ENCODE measurements around the gene SLC39A12. TPM values are rescaled to one million over a fixed set of nuclear protein-coding genes. Genes with fewer than 3 reads are reported as not detected.

SLC39A12 gene
- polyA plus RNA-seq, 1 of the 3 experiments (the other 2 are of a cell fraction), result not detected

DNA sequence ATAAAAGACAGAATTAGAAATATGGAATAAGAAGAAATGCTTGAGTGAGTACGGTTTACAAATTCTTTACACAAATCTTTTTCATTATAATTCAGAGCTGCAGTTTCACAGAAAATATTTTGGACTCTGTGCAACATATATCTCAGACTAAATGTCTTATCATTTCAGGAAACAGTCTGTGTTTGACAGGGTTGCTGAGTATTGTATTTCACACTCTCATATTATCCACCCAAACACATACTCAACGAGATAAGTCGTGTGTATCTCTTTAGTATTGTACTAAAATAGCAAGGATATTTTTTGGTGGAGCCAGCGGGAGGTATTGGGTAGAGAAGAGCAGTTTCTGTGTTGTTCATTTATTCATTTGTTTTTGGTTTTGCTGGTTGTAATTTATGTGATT is 39.0 kb upstream of the SLC39A12 start:
- POLR2A ChIA-PET, result no interaction called here
- H2AFZ ChIP-seq (ENCODE audit: low read depth), result no peak overlapping the region
- CTCF ChIA-PET, result interaction anchor here (0.7 to 2.3 kb wide), 2 partner anchors 11 to 303 kb away, joined by 3 to 12 read pairs; no protein-coding TSS in a partner anchor
- no peaks in the 10 kb centered on the region for H4K20me1 ChIP-seq (ENCODE audit: insufficient read depth)
- 69% methylated on average over 4 of the region's 4 CpGs for WGBS (ENCODE audit: low lambda C conversion rate)
- no peaks in the 10 kb centered on the region for H3F3A ChIP-seq (replicated peaks; ENCODE audit: insufficient read depth)
- no peak overlapping the region for H3K4me2 ChIP-seq
- H3K9me2 ChIP-seq, result no peaks in the 10 kb centered on the region
- no peak overlapping the region for H3K4me3 ChIP-seq (ENCODE audit: low read depth in 2 of 2, low read length in 1 of 2)
- no peak for DNase-seq
- no peak for TF ChIP-seq TCF12 (IDR thresholded peaks at IDR 0.05)
- no peak for TF ChIP-seq FOSL2 (IDR thresholded peaks at IDR 0.05; ENCODE audit: borderline replicate concordance, low read depth)
- TF ChIP-seq GATA2 (CRISPR knock-in tag; IDR thresholded peaks at IDR 0.05), result no peak
- no peak for TF ChIP-seq YY1 (IDR thresholded peaks at IDR 0.05; ENCODE audit: low read depth)
- TF ChIP-seq GABPA (IDR thresholded peaks at IDR 0.05; ENCODE audit: low read depth), result no peak
- TF ChIP-seq, protein P1, sequence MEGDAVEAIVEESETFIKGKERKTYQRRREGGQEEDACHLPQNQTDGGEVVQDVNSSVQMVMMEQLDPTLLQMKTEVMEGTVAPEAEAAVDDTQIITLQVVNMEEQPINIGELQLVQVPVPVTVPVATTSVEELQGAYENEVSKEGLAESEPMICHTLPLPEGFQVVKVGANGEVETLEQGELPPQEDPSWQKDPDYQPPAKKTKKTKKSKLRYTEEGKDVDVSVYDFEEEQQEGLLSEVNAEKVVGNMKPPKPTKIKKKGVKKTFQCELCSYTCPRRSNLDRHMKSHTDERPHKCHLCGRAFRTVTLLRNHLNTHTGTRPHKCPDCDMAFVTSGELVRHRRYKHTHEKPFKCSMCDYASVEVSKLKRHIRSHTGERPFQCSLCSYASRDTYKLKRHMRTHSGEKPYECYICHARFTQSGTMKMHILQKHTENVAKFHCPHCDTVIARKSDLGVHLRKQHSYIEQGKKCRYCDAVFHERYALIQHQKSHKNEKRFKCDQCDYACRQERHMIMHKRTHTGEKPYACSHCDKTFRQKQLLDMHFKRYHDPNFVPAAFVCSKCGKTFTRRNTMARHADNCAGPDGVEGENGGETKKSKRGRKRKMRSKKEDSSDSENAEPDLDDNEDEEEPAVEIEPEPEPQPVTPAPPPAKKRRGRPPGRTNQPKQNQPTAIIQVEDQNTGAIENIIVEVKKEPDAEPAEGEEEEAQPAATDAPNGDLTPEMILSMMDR (IDR thresholded peaks at IDR 0.05), result no peak
- TF ChIP-seq, protein P2, sequence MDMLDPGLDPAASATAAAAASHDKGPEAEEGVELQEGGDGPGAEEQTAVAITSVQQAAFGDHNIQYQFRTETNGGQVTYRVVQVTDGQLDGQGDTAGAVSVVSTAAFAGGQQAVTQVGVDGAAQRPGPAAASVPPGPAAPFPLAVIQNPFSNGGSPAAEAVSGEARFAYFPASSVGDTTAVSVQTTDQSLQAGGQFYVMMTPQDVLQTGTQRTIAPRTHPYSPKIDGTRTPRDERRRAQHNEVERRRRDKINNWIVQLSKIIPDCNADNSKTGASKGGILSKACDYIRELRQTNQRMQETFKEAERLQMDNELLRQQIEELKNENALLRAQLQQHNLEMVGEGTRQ (IDR thresholded peaks at IDR 0.05; ENCODE audit: borderline replicate concordance, low read depth, low read length), result no peak
- TF ChIP-seq CHD2 (IDR thresholded peaks at IDR 0.05; ENCODE audit: low read length, partially characterized antibody), result no peak
- no peak for TF ChIP-seq NFIC (IDR thresholded peaks at IDR 0.05; ENCODE audit: borderline replicate concordance)
- TF ChIP-seq, protein P3, sequence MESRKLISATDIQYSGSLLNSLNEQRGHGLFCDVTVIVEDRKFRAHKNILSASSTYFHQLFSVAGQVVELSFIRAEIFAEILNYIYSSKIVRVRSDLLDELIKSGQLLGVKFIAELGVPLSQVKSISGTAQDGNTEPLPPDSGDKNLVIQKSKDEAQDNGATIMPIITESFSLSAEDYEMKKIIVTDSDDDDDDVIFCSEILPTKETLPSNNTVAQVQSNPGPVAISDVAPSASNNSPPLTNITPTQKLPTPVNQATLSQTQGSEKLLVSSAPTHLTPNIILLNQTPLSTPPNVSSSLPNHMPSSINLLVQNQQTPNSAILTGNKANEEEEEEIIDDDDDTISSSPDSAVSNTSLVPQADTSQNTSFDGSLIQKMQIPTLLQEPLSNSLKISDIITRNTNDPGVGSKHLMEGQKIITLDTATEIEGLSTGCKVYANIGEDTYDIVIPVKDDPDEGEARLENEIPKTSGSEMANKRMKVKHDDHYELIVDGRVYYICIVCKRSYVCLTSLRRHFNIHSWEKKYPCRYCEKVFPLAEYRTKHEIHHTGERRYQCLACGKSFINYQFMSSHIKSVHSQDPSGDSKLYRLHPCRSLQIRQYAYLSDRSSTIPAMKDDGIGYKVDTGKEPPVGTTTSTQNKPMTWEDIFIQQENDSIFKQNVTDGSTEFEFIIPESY (IDR thresholded peaks at IDR 0.05; ENCODE audit: borderline replicate concordance, low read depth), result no peak
- no peak for TF ChIP-seq POLR2AphosphoS5 (IDR thresholded peaks at IDR 0.05; ENCODE audit: low read depth, low read length)
- TF ChIP-seq FOXJ3 (CRISPR knock-in tag; IDR thresholded peaks at IDR 0.05), result no peak
- TF ChIP-seq SIN3A (IDR thresholded peaks at IDR 0.05; ENCODE audit: borderline replicate concordance, low read depth, low read length), result no peak
- TF ChIP-seq SMC3 (IDR thresholded peaks at IDR 0.05; ENCODE audit: low read depth, low read length), result no peak
- TF ChIP-seq, protein P4, sequence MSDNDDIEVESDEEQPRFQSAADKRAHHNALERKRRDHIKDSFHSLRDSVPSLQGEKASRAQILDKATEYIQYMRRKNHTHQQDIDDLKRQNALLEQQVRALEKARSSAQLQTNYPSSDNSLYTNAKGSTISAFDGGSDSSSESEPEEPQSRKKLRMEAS (IDR thresholded peaks at IDR 0.05; ENCODE audit: low read depth), result no peak
- no peak for TF ChIP-seq EP300 (IDR thresholded peaks at IDR 0.05; ENCODE audit: borderline replicate concordance in 1 of 2, low read depth in 1 of 2, low read length in 1 of 2)
- TF ChIP-seq, protein P5, sequence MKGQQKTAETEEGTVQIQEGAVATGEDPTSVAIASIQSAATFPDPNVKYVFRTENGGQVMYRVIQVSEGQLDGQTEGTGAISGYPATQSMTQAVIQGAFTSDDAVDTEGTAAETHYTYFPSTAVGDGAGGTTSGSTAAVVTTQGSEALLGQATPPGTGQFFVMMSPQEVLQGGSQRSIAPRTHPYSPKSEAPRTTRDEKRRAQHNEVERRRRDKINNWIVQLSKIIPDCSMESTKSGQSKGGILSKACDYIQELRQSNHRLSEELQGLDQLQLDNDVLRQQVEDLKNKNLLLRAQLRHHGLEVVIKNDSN (IDR thresholded peaks at IDR 0.05; ENCODE audit: borderline replicate concordance, low read depth), result no peak
- TF ChIP-seq RXRA (IDR thresholded peaks at IDR 0.05; ENCODE audit: borderline replicate concordance, low read depth), result no peak
- TF ChIP-seq RCOR1 (IDR thresholded peaks at IDR 0.05; ENCODE audit: low read length), result no peak
- TF ChIP-seq MEF2A (IDR thresholded peaks at IDR 0.05; ENCODE audit: borderline replicate concordance, low read depth), result no peak
- no peaks in the 10 kb centered on the region for H3K27me3 ChIP-seq (ENCODE audit: insufficient read depth)
- no peaks in the 10 kb centered on the region; a peak in 1 of 4 replicates for H3K4me1 ChIP-seq (ENCODE audit: control insufficient read depth in 1 of 2, insufficient read depth in 2 of 2, low read depth in 1 of 2, low read length in 1 of 2)
- no peaks in the 10 kb centered on the region for H3K9me3 ChIP-seq
- no peak overlapping the region for H3K9ac ChIP-seq
- H3K79me2 ChIP-seq (ENCODE audit: insufficient read depth), result no peaks in the 10 kb centered on the region
- no peaks in the 10 kb centered on the region for H3K36me3 ChIP-seq (replicated peaks in 1 of 2; ENCODE audit: control insufficient read depth in 1 of 2, insufficient read depth in 2 of 2, low read length in 1 of 2)
- H3K27ac ChIP-seq (ENCODE audit: low read depth in 2 of 2, low read length in 1 of 2), result no peak overlapping the region

All from SK-N-SH (cell line).